Measurements from ENCODE around the gene CLCN3.

DNA sequence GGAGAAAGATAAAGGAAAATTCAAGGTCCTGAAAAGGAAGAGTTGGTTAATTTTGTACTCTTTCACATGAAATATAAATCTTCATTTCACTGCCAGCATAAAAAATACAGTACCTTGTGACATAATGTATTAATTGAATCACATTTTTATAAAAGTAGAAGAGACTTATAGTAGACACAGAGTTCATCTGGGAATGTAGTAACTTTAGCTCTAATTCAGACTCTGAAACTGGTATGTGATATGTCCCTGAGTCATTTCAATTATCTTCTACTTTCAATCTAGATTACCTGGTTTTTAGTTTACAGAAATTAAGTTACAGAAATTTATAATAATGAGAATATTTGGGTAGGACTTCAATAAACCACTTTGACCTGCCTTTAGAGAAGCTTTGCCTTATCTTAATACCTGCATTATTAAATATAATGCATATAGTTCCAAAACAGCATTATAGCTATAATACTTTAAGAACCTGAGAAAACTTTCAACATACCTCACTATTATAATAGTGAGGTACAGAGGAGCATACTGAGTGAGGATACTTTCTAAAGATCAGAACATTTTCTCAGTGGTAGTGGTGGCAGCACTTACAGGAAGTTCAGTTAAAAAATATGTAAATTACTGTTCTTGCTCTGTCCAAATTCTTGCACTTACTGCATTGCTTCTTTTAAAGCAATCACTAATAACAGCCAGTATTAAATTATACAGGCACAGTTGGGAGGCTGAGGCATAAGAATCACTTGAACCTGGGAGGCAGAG, 19.2 kb upstream of the CLCN3 start:
- TF ChIP-seq, protein P1, sequence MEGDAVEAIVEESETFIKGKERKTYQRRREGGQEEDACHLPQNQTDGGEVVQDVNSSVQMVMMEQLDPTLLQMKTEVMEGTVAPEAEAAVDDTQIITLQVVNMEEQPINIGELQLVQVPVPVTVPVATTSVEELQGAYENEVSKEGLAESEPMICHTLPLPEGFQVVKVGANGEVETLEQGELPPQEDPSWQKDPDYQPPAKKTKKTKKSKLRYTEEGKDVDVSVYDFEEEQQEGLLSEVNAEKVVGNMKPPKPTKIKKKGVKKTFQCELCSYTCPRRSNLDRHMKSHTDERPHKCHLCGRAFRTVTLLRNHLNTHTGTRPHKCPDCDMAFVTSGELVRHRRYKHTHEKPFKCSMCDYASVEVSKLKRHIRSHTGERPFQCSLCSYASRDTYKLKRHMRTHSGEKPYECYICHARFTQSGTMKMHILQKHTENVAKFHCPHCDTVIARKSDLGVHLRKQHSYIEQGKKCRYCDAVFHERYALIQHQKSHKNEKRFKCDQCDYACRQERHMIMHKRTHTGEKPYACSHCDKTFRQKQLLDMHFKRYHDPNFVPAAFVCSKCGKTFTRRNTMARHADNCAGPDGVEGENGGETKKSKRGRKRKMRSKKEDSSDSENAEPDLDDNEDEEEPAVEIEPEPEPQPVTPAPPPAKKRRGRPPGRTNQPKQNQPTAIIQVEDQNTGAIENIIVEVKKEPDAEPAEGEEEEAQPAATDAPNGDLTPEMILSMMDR (IDR thresholded peaks at IDR 0.05) = no peak
- TF ChIP-seq POLR2A (IDR thresholded peaks at IDR 0.05) (no peak), EP300 (IDR thresholded peaks at IDR 0.05) (no peak), POLR2AphosphoS5 (IDR thresholded peaks at IDR 0.05) (no peak)
